ENCODE results near the gene SLC36A4. TPM values are rescaled to one million over a fixed set of nuclear protein-coding genes. Genes with fewer than 3 reads are reported as not detected.

The SLC36A4 gene
- total and polyA plus RNA-seq, 2 of the 13 experiments (the other 11 are each of a cell fraction or from before 2014, with no cell fraction given) = 7.3 to 9.5 TPM

- no peak for TF ChIP-seq TFDP2 (CRISPR knock-in tag; IDR thresholded peaks at IDR 0.05)
- no peak for TF ChIP-seq ZBTB37 (CRISPR knock-in tag; IDR thresholded peaks at IDR 0.05)
- TF ChIP-seq ZNF691 (CRISPR knock-in tag; IDR thresholded peaks at IDR 0.05; ENCODE audit: borderline replicate concordance, low read depth) = no peak
- no peak for TF ChIP-seq HDAC2 (CRISPR knock-in tag; IDR thresholded peaks at IDR 0.05)
These were observed 14.3 kb upstream of the SLC36A4 start (continued) for GRCh38 chr11:93212094-93212493.

GRCh38 chr11:93209466-93209865 is 11.7 kb upstream of the SLC36A4 start:
- FAIRE-seq (no peak), DNase-seq (ENCODE audit: low spot score) (no peak), ATAC-seq (no peak)
- H3K9ac ChIP-seq (ENCODE audit: insufficient read depth, low read depth, low read length) = no peak overlapping the region
- intact Hi-C loops (cut with micrococcal nuclease; ENCODE audit: unreplicated experiment) = no loop called here
- POLR2A ChIA-PET = no interaction called here
- no peak overlapping the region for H3K4me3 ChIP-seq (replicated peaks in 1 of 3; ENCODE audit: insufficient read depth in 1 of 3, low read depth in 2 of 3, low read length in 3 of 3)
- in situ Hi-C loops (cut with HindIII; ENCODE audit: extremely low pct_ligation_motif_present, low pct_unique_long_range_greater_than_20kb) = no loop called here
- H3K79me2 ChIP-seq (ENCODE audit: insufficient read depth, low read length) = no peaks in the 10 kb centered on the region
- no peak overlapping the region for H3K27ac ChIP-seq (ENCODE audit: extremely low read length, insufficient read depth, low read length)
- 3% methylated on average over 2 of the region's 2 CpGs for WGBS (ENCODE audit: low lambda C conversion rate)
- H2AFZ ChIP-seq (ENCODE audit: low read length) = no peak overlapping the region
- H3K27me3 ChIP-seq (ENCODE audit: control insufficient read depth in 1 of 2, insufficient read depth in 2 of 2, low read length in 2 of 2) = no peaks in the 10 kb centered on the region; a peak in 1 of 5 replicates
- no peak for TF ChIP-seq ZMAT5 (CRISPR knock-in tag; IDR thresholded peaks at IDR 0.05; ENCODE audit: borderline replicate concordance, low read depth)
- no peak for TF ChIP-seq ARNT (IDR thresholded peaks at IDR 0.05)
- TF ChIP-seq BCLAF1 (IDR thresholded peaks at IDR 0.05) = no peak
- TF ChIP-seq HBP1 (CRISPR knock-in tag; IDR thresholded peaks at IDR 0.05; ENCODE audit: low read depth) = no peak
- TF ChIP-seq ZNF230 (CRISPR knock-in tag; IDR thresholded peaks at IDR 0.05) = no peak
- TF ChIP-seq ZNF34 (CRISPR knock-in tag; IDR thresholded peaks at IDR 0.05; ENCODE audit: borderline replicate concordance) = no peak
- TF ChIP-seq ZNF335 (CRISPR knock-in tag; IDR thresholded peaks at IDR 0.05) = no peak
- H3K9me3 ChIP-seq (ENCODE audit: low read length) = no peaks in the 10 kb centered on the region
- CTCF ChIA-PET (ENCODE audit: low intra/inter-chr PET ratio, low total read pairs) = no interaction called here
- no peaks in the 10 kb centered on the region for H3K36me3 ChIP-seq (replicated peaks in 1 of 2; ENCODE audit: control insufficient read depth in 1 of 2, insufficient read depth in 2 of 2, low read length in 2 of 2)
- no peaks in the 10 kb centered on the region for H3K4me1 ChIP-seq (ENCODE audit: insufficient read depth, low read length)
- no peak overlapping the region for H3K4me2 ChIP-seq (ENCODE audit: low read depth, low read length)
- H4K20me1 ChIP-seq (ENCODE audit: insufficient read depth, low read length) = no peaks in the 10 kb centered on the region
- BruUV-seq (replicated peaks) = no TSS peak

All from HepG2 (cell line).